ENCODE measurements around the gene OGT.

Gene OGT

GRCh38 chrX:71625471-71625870 is 92.6 kb downstream of the OGT start:
- no peak for DNase-seq

All from activated T-cell treated with anti-CD3 and anti-CD28 coated beads, Interleukin-2, amount 50 U/mL, for 48 hours (primary cell).